Smooth muscle cell (in vitro differentiated cells): Measurements from ENCODE around the gene PPP6R1. TPM values are rescaled to one million over a fixed set of nuclear protein-coding genes. Genes with fewer than 3 reads are reported as not detected.

Experiments used
- DNase-seq: peaks from one replicate; lab custom pipeline; 2025; ENCODE audit not compliant: unreplicated experiment; lab: John Stamatoyannopoulos, UW
- H2AFZ ChIP-seq: fragments of 200-600 bp; sonication (generic); 2 replicates; pipeline ENCODE4 v1.6.0; 2016; ENCODE audit warnings: antibody characterized with exemption, low read depth, mild to moderate bottlenecking
- H3F3A ChIP-seq: fragments of 200-600 bp; sonication (generic); 2 replicates; pipeline ENCODE4 v1.6.0; 2017; ENCODE audit warnings: antibody characterized with exemption, low read depth
- H3K27ac ChIP-seq: fragments of 200-600 bp; sonication (generic); 2 replicates; pipeline ENCODE4 v1.5.1; 2016; ENCODE audit warnings: low read depth, mild to moderate bottlenecking
- H3K27me3 ChIP-seq: fragments of 200-600 bp; sonication (generic); 2 replicates; pipeline ENCODE4 v1.6.1; 2016; ENCODE audit warnings: low read depth, mild to moderate bottlenecking
- H3K36me3 ChIP-seq: fragments of 200-600 bp; sonication (generic); 2 replicates; pipeline ENCODE4 v1.5.1; 2016; ENCODE audit warnings: low read depth
- H3K4me1 ChIP-seq: fragments of 200-600 bp; sonication (generic); 2 replicates; pipeline ENCODE4 v1.5.1; 2016; ENCODE audit warnings: low read depth
- H3K4me2 ChIP-seq: fragments of 200-600 bp; sonication (generic); 2 replicates; pipeline ENCODE4 v1.6.0; 2016; ENCODE audit warnings: mild to moderate bottlenecking
- H3K4me3 ChIP-seq: fragments of 200-600 bp; sonication (generic); 2 replicates; pipeline ENCODE4 v1.5.1; 2016; ENCODE audit warnings: mild to moderate bottlenecking
- H3K79me2 ChIP-seq: fragments of 200-600 bp; sonication (generic); 2 replicates; pipeline ENCODE4 v1.6.0; 2016; ENCODE audit warnings: low read depth, mild to moderate bottlenecking
- H3K9ac ChIP-seq: fragments of 200-600 bp; sonication (generic); 2 replicates; pipeline ENCODE4 v1.6.0; 2016; ENCODE audit warnings: low read depth
- H3K9me3 ChIP-seq: fragments of 200-600 bp; sonication (generic); replicated peaks from 2 replicates; pipeline ENCODE4 v1.5.1; 2016; ENCODE audit warnings: low read depth
- H4K20me1 ChIP-seq: fragments of 200-600 bp; sonication (generic); 2 replicates; pipeline ENCODE4 v1.6.0; 2016; ENCODE audit warnings: low read depth
- CTCF ChIP-seq: fragments of 200-600 bp; sonication (generic); IDR thresholded peaks from 2 replicates; pipeline ENCODE4 v1.5.1; 2017; ENCODE audit warnings: borderline replicate concordance, mild to moderate bottlenecking, antibody characterized with exemption; ENCODE audit not compliant: insufficient read depth, poor library complexity, severe bottlenecking
- WGBS: methylation state at CpG from one replicate; pipeline ENCODE4 v1.1.7; 2016; ENCODE audit warnings: low lambda C conversion rate; 5-methylcytosine and 5-hydroxymethylcytosine counted together
- polyA plus RNA-seq: library from polyadenylated mRNA; unstranded; fragments of >200 nt; fragmentation: Nextera tagmentation; extraction: Ambion mirVana; gene quantifications from 2 replicates; pipeline ENCODE4 v1.2.1, GENCODE V29; 2016
- total RNA-seq: library from RNA; depleted of rRNA; stranded (reverse); fragments of >200 nt; gene quantifications from 2 replicates; pipeline ENCODE4 v1.2.3, GENCODE V29; 2014

PPP6R1 gene
- total and polyA plus RNA-seq, 2 experiments from 2014 or later = 31.1 to 58.0 TPM

GRCh38 chr19:55289117-55289796 lies 30.4 kb upstream of the PPP6R1 start:
- 97% methylated on average over 9 of the region's 9 CpGs for WGBS
- H3K4me3 ChIP-seq = no peak overlapping the region
- no peak overlapping the region for H2AFZ ChIP-seq
- TF ChIP-seq CTCF = no peak
- DNase-seq = no peak
- H3K9me3 ChIP-seq = no peaks in the 10 kb centered on the region
- H3K79me2 ChIP-seq = peaks cover 2% of the 10 kb centered on the region
- no peak overlapping the region for H3K27ac ChIP-seq
- H3K36me3 ChIP-seq = no peaks in the 10 kb centered on the region
- H3K9ac ChIP-seq = no peak overlapping the region
- H4K20me1 ChIP-seq = no peaks in the 10 kb centered on the region
- H3K4me1 ChIP-seq = peaks cover 9% of the 10 kb centered on the region
- no peaks in the 10 kb centered on the region for H3F3A ChIP-seq
- H3K4me2 ChIP-seq = no peak overlapping the region
- H3K27me3 ChIP-seq = no peaks in the 10 kb centered on the region

- Histone ChIP-seq H3K79me2 (peaks cover 7% of the 10 kb centered on the region), H3K4me1 (peaks cover 9% of the 10 kb centered on the region), H3K9me3 (no peaks in the 10 kb centered on the region), H3K27ac (no peak overlapping the region), H3K4me3 (no peak overlapping the region), H3K36me3 (no peaks in the 10 kb centered on the region), H3K4me2 (no peak overlapping the region), H4K20me1 (no peaks in the 10 kb centered on the region), H3F3A (no peaks in the 10 kb centered on the region), H2AFZ (no peak overlapping the region), H3K9ac (no peak overlapping the region), H3K27me3 (no peaks in the 10 kb centered on the region)
- no peak for TF ChIP-seq CTCF
- 99% methylated on average over 17 of the region's 21 CpGs for WGBS
- no peak for DNase-seq
These were observed 28.7 kb upstream of the PPP6R1 start for GRCh38 chr19:55287361-55288079.

GRCh38 chr19:55285229-55285890 lies 26.5 kb upstream of the PPP6R1 start:
- no peaks in the 10 kb centered on the region for H3K9me3 ChIP-seq
- TF ChIP-seq CTCF = no peak
- H3K4me3 ChIP-seq = peak overlapping the region; percentile 70
- H3K4me1 ChIP-seq = peaks cover 12% of the 10 kb centered on the region
- H3F3A ChIP-seq = peaks cover 4% of the 10 kb centered on the region
- no peak for DNase-seq
- peaks cover 7% of the 10 kb centered on the region for H3K79me2 ChIP-seq
- H3K4me2 ChIP-seq = peak overlapping the region; percentile 94
- H2AFZ ChIP-seq = no peak overlapping the region
- H4K20me1 ChIP-seq = no peaks in the 10 kb centered on the region
- H3K27ac ChIP-seq = peak overlapping the region; percentile 7
- peak overlapping the region; percentile 83 for H3K9ac ChIP-seq
- WGBS = 50% methylated on average over 16 of the region's 18 CpGs
- H3K27me3 ChIP-seq = no peaks in the 10 kb centered on the region
- no peaks in the 10 kb centered on the region for H3K36me3 ChIP-seq
